NCI-H2081 treated with DMSO at 0.1 percent for 48 hours (cell line): Measurements from ENCODE around the gene SHROOM3.
"Not testable (repeated sequence)": the region's sequence is repeated elsewhere in the genome, so short reads cannot be mapped to it uniquely, and the experiment has no call there.

Source experiments
- DNase-seq: peaks from one replicate; lab custom pipeline; 2025; lab: John Stamatoyannopoulos, UW

SHROOM3 gene

DNA sequence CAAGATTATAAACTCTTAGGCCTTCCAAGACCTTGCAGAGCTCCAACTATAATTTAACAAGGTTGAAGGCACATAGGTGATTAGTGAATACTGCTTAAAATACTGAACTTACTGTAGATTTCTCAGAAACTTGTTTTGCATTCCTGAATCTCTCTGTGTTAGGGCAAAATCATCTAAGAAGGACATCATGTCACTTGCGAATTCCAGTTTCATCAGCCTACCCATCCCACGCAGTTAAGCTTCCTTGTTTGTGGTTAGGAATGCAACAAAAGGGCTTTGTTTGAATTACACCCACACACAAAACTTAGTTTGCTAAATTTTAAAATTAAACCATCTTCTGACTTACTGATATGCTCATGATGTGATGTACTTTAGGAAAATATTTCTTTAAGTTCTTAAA is 288.9 kb downstream of the SHROOM3 start:
- no peak for DNase-seq

- DNase-seq: no peak
These were observed 290.0 kb downstream of the SHROOM3 start for GRCh38 chr4:76725039-76725438.

DNA sequence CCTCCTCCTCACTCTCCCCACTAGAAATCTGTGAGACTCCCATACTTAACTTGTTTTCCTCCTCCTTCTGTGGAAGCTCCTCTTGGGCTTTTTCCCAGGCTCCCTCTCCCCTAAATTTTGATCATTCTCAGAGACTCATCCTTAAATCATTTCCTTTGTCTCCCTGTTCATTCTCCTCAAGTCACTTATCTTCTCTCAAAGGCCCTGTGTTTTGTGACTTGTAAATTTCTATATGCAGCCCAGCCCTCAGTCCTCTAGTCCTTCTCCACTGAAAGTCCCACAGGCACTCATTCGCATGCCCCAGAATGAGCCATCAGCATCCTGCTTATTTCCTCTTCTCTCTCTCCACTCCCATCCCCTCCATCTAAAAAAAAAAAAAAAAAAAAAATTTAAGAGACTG is 291.1 kb downstream of the SHROOM3 start:
- no peak for DNase-seq

GRCh38 chr4:76726631-76727030 is 291.6 kb downstream of the SHROOM3 start:
- no peak for DNase-seq

GRCh38 chr4:76727934-76728333 is 292.9 kb downstream of the SHROOM3 start:
- not testable (repeated sequence) for DNase-seq

DNA sequence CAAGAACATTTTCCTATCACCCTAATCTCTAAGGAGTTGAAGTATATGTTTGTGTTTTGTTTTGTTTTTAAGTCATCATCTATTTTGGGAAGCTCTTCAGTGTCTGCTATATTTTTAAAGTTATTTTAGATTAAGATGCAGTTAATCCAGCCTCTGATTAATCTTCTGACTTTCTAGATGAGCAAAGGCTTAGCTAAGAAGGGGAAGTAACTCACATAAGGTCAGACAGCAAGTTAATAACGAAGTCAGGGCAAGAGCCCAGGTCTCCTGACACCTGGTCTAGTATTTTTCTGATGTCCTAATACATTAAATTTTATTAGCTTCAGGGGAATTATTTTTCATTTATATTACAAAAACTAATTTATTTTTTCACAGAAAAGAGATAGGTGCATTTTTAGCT is 294.4 kb downstream of the SHROOM3 start:
- DNase-seq: no peak

GRCh38 chr4:76729980-76730379 is 295.0 kb downstream of the SHROOM3 start:
- DNase-seq: no peak

DNA sequence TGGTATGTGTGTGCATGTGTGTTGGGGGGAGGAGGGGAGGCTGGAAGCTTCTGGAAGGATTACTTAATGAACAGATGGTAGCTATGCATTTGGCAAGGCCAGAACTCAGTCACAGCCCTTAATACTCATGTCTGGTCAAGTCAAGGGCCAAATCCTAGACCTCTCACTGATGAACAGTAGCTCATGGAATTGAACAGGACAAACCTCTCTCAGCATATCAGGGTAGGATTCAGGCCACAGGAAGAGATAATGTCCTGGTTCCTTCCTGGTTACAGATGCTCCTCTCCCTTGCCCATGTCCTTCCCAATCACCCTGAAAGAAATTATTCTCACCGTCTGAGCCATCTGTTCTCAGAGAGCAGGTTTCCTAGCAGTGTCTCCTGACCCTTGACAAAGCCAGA is 297.2 kb downstream of the SHROOM3 start:
- DNase-seq: no peak

GRCh38 chr4:76733068-76733771 is 298.2 kb downstream of the SHROOM3 start:
- peak; percentile 85 for DNase-seq

DNA sequence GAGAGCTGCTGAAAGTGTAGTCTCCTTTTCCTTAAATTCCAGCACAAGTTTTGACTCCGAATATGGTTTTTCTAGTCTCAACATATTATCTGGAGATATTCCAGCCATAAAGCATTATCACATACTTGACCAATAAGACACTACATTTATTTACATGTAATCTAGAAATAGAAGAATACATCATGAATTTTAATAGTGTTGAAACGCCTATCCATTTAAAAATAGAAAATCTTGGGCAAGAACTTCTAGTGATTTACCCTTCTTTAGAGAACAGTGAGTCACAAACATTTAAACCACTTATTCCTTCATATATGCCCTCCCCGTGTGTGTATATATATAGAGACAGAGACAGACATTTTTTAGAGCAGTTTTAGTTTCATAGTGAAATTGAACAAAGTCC is 301.4 kb downstream of the SHROOM3 start:
- DNase-seq: no peak

GRCh38 chr4:76737180-76737579 is 302.2 kb downstream of the SHROOM3 start:
- DNase-seq: no peak

GRCh38 chr4:76737771-76738085 is 302.7 kb downstream of the SHROOM3 start:
- no peak for DNase-seq

GRCh38 chr4:76738086-76738931 is 303.3 kb downstream of the SHROOM3 start:
- DNase-seq: no peak

- DNase-seq: no peak
These were observed 305.2 kb downstream of the SHROOM3 start for GRCh38 chr4:76740192-76740591.

- DNase-seq: no peak
These were observed 306.0 kb downstream of the SHROOM3 start for GRCh38 chr4:76740866-76741662.

- no peak for DNase-seq
These were observed 306.6 kb downstream of the SHROOM3 start for GRCh38 chr4:76741663-76742020.

GRCh38 chr4:76744241-76744921 is 309.4 kb downstream of the SHROOM3 start:
- no peak for DNase-seq

- no peak for DNase-seq
These were observed 310.2 kb downstream of the SHROOM3 start for GRCh38 chr4:76745240-76745639.

- no peak for DNase-seq
These were observed 312.5 kb downstream of the SHROOM3 start for GRCh38 chr4:76747563-76747962.

GRCh38 chr4:76748649-76749048 is 313.6 kb downstream of the SHROOM3 start:
- no peak for DNase-seq

DNA sequence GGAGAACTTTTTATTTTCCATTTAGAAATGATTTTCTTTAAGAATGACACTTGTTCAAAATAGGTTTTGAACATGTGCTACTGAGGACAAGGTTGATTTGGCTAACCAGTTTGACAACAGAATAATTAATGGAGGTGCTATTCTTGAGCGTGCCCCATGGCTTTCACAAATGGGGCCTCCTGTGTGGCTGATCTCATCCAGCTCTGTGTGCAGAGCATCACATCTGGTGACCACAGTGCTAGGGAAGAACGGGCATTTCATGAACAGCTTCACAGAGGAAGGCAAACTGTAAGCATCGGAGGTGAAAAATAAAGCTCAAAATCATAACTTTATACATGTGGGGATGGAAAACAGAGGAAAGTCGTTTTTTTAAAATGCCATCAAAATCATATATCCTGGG is 314.3 kb downstream of the SHROOM3 start:
- DNase-seq: no peak

DNA sequence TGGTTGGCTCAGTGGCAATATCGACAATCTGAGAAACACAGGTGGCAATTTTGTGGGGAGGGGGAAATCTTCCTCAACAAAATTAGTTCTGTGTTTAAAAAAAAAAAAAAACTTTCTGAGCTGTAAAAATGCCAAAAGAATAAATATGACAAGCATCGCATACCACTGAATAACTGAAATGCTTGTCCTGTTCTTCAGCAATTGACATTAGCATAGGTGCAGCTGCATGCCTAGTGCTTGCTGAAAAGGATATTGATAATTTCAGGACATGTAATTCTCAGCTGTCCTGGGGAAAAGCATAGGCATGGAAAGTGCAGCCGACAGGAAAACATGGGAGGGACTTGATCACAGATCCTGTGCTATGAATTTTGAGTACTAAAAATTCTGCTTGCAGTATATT is 315.7 kb downstream of the SHROOM3 start:
- DNase-seq: no peak
